ENCODE data around the gene POLN. TPM values are rescaled to one million over a fixed set of nuclear protein-coding genes. Genes with fewer than 3 reads are reported as not detected.
"Not testable (repeated sequence)": the region's sequence is repeated elsewhere in the genome, so short reads cannot be mapped to it uniquely, and the experiment has no call there.

POLN gene
- total RNA-seq, 1 donor from 2014 or later: 7.7 TPM

DNA sequence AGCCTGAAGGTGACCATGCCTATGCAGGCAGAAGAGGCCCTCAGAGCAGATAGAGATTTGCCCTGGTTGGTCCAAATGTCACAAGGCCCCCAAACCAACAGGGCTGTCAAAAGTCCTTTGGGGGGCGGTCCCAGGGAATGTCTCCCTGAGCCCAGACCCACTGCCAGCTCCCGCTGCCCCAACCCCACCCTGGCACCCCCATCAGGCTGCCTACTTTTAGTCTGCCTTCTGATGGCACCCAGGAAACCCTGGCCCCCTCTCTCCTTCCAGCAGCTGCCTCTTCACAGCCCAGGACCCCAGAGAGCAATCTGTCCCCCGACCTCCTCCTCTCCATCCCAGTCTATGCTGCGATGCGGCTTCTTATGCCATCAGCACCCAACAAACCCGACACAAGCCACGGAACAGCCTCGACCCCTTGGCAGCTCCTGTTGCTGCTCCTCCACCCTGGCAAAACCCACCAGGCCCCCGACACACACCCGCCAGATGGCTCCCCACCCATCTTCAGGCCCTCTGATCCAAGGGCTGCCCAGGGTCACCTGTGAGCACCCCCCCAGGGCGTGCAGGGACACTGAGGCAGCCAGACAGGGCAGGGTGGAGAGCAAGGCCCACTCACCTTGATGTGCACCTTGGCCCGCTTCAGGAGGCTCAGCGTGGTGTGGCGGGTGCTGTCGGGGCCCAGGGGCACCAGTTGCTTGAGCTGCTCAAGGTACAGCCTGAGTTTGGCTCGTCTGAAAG is 10.0 kb upstream of the POLN start:
- DNase-seq (ENCODE audit: low spot score): no peak

GRCh38 chr4:2251073-2251794 is 9.3 kb upstream of the POLN start:
- no peak for DNase-seq (ENCODE audit: low spot score)

- DNase-seq (ENCODE audit: low spot score): no peak
Measured at GRCh38 chr4:2250357-2251072, 8.6 kb upstream of the POLN start.

DNA sequence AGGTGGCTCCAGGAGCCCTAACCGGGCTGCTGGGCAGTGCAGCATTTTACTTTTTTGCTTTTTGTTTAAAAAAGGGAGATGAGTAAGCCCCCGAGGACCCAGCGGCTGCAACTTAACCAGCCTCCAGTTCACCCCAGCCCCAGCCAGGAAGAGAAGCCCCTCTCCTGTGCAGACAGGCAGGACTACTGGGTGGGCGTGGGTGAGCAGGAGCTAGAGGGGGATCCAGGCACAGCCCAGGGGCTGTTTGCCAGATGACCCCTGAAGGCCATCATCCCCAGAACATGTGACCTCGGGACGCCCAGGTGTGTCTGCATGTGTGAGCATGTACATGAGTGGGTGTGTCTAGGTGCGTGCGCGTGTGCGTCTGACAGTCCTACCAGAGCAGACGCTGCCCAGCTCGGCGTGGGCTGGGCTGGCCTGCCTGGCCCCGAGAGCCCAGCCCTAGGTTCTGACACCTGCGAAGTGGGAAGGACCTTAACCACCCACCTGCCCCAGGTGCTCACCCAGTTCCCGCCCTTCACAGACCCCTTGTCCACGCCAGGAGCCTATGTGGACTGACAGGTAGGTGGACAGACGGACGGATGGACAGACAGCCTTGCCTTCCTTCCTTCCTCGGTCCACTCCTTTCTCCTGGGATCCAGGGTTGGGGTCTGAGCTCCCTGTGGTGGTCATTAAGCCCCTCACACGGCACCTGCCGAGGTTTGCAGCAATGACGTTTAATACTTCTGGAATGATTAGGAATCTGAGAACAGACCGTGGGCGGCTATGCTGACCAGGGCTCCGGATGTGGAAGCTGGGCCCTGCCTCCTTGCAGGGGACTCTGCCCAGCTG is 7.8 kb upstream of the POLN start:
- DNase-seq (ENCODE audit: low spot score): no peak

- DNase-seq (ENCODE audit: low spot score): no peak
Measured at GRCh38 chr4:2248821-2249261, 6.9 kb upstream of the POLN start.

DNA sequence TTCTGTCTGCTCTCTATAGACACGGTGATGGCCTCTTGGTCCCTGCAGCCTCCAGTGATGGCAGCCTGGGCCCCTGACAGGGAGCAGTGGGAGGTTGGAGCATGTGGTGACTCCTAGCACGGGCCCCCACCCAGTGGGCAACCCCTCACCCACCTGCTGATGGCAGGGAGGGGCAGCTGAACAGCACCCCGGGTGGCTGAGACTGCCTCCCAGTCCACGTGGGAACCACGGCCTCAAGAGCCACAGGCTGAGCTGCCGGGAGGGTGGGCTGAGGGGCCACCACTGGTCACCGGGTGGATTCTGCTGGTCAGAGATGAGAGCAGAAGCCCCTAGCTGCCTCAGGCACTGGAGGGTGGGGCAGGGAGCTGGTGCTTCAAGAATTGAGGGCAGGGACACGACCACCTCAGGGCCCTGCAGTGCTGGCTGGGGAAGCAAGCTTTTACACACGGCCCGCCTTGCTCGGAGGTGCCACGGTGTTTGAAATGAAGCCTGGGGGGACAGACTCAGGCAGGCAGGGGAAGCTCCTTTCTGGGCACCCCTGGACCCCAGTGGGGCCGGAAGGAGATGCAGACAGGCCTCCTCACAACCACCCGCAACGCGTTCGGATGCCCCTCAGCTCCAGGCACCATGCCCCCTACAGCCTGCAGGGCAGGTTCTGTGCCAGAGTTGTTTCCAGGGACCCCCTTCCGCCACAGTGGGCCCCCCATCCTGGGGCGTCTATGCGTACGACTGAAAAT is 6.3 kb upstream of the POLN start:
- DNase-seq (ENCODE audit: low spot score): no peak

DNA sequence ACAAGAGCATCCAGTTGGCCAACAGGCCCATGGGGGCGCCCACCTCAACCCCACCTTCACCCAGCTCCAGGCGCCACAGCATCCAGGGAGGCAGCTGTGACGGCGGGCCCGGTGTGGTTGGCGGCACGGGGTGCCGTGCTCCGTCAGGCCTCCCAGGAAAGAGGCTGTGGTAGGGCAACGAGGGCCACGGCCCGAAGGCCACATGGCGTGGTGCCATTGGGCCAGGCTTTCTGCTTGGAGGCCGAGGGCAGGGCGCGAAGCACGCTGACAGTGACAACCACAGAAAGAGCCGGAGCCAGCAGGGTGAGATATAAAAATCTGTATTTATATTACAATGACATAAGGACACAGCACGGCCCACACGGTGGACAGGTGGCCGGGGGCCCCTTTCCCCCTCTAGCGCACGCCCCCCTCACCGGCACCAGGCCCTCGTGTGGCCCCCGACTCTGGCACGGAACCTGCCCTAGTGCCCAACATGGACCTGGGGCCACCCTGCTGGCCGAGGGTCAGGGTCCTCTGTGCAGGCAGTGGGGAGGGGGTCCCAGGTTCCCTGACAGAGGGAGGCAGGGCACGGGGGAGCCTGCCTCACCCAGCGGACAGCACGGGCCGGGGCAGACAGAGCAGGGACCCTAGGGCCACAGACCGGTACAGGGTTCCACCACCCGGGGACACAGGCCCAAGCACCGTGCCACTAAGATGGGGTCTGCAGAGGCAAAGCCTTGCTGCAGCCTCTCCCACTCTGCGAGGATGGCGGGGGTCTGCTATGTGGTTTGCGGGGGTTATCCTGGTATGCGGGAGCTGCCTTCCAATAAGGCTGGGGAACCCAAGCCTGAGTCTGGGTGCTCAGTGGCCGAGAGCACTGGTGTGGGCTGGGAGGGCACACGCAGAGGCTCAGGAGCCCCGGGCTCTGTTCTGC is 5.5 kb upstream of the POLN start:
- DNase-seq (ENCODE audit: low spot score): no peak

DNA sequence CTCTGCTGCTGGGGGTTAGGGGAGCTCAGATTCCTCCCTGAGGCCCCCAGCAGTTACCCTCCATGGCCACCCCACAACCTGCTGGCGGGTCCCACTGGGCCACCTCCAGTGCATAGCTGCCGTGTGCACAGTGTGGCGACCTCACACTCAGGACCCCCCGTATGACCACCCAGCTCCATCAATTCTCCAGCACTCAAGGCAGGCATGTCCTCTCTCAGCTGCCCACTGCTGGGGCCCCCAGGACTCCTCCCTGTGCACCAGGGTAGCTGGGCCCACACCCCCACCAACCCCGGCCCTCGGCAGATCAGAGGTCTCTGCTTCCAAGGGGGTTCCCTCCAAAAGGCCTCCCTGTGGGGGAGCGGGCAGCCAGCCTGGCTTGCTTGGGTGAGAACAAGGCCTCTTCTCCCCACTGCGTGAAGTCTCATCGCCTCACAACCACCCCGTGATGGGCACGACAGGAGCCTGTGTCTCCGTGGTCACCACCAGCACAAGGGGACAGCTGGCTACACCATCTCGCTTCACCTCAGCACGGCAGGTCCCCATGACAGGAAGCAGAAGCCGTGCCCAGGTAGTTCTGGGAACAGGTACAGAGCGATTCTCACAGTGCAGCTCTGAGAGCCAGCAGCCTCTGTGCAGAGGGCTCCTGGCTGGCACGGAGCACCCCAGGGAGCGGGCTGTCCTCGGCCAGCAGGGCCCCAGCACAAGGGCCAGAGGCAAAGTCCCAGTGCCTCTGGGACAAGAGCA is 4.6 kb upstream of the POLN start:
- DNase-seq (ENCODE audit: low spot score): no peak

DNA sequence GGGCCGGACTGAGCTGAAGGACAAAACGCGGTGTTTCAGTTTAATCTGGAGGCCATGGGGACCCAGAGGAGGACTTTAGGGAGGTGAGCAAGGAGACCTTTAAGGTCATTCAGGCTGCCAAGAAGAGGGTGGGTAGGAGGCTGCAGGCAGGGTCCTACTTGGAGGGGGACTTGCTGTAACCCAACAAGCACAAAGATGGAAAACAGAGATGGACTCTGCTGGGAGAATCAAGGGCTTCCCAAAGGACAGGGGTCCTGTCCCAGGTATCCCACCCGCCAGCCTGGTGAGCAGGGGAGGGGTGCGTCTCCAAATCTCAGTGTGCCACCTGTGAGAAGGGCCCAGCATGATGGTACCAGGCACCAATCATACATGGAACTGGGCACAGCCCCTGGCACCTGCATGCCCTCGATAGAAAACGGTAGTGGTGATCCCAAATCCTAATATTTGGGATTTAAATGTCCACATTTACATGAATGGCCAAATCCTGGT is 3.9 kb upstream of the POLN start:
- no peak for DNase-seq (ENCODE audit: low spot score)

- DNase-seq (ENCODE audit: low spot score): no peak
Measured at GRCh38 chr4:2245057-2245786, 3.3 kb upstream of the POLN start.

DNA sequence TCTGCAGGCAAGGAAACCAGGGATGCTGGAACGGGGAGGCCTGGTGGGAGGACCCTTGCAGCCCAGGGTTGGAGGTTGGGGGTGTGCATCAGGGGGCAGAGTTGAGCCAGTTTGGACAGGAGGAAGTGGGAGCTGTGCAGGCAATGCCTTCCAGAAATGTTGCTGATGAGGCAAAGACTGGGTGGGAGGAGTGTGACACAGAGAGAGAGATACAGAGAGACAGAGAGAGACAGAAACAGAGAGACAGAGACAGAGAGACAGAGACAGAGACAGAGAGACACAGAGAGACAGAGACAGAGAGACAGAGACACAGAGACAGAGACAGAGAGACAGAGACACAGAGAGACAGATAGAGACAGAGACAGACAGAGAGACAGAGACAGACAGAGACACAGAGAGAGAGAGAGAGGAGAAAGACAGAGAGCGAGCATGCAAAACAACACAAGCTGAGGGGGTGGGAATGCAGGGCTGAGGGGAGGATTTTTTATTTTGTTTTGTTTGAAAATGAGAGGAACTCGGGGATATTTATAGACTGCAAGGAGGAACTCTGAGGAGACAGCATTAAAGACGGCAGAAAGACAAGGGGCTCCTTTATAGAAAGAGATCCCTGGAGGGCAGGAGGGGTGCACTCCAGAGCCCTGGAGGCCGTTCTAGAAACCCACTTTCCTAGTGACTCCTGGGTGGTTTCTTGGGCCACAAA is 1.9 kb upstream of the POLN start:
- peak; percentile 50 for DNase-seq (ENCODE audit: low spot score)

DNA sequence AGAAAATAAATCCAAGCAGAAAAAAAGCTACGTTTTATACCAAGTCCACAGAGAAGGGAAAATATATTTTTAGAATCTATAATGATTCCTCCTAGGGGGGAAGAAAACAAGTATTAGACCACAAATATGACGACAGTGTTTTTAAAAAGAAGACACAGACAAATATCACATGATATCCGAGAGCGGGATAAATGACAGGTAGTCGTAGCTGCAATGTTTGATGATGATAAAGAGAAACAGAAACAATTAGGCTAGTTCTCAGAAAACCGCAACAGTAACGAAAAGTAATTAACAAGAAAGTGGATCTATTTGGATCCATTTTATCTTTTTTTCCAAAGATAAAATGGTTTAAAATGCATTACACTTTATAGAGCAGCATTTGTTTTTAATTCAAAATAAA is 918 bp downstream of the POLN start:
- DNase-seq (ENCODE audit: low spot score): no peak

- no peak for DNase-seq (ENCODE audit: low spot score)
Measured at GRCh38 chr4:2236944-2237666, 4.8 kb downstream of the POLN start.

GRCh38 chr4:2231082-2231481 is 10.8 kb downstream of the POLN start:
- no peak for DNase-seq (ENCODE audit: low spot score)

GRCh38 chr4:2226261-2226660 is 15.7 kb downstream of the POLN start:
- DNase-seq (ENCODE audit: low spot score): no peak

DNA sequence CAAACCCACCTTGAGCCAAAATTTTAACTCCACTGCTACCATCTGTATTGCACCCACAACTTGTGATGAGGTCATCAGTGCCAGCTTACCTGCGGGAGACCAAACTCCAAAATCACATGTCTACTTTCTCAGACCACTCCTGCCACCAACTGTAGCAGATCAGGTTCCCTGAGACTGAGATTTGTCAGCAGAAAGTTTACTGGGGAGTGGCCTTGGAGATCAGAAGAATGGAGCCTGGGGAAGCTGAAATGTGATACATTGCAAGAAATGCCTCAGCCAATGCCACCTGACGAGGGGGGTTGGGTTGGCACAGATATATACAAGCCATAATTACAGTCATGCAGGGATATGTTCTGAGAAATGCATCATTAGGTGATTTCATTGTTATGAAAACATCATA is 19.1 kb downstream of the POLN start:
- DNase-seq (ENCODE audit: low spot score): no peak

GRCh38 chr4:2221378-2221777 is 20.5 kb downstream of the POLN start:
- DNase-seq (ENCODE audit: low spot score): not testable (repeated sequence)

All from mucosa of gallbladder (tissue), 1 donor.